Measurements from ENCODE around the gene GNG13. TPM values are rescaled to one million over a fixed set of nuclear protein-coding genes. Genes with fewer than 3 reads are reported as not detected.

GNG13 gene
- total RNA-seq, 6 experiments from 2014 or later: not detected

DNA sequence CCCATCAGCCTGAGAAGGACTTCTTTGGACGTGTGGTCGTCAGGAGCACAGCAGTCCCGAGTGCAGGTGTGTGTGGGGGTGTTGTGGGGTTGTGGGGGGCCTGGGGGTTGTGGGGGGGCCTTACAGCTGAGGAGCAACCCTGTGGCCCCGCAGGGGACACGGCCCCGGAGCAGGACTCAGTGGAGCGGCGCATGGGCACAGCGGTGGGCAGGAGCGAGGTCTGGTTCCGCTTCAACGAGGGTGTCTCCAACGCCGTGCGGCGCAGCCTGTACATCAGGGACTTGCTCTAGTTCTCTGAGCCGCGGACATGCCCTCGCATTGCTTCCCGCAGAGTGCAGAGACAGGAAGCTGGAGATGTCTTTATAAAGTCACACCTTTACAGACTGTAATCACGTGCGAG is 2.8 kb downstream of the GNG13 start:
- Histone ChIP-seq H3K27ac (no peak overlapping the region), H3K4me3 (no peak overlapping the region), H3K36me3 (no peaks in the 10 kb centered on the region), H3K9me3 (no peaks in the 10 kb centered on the region), H3K27me3 (no peaks in the 10 kb centered on the region), H3K4me1 (no peaks in the 10 kb centered on the region)
- intact Hi-C loops (cut with DNase I): no loop called here
- 100% methylated on average over 6 of the region's 22 CpGs for WGBS (ENCODE audit: insufficient coverage, low coverage, low lambda C conversion rate, missing lambda C conversion rate)
- no peak for DNase-seq
- TF ChIP-seq, protein P1, sequence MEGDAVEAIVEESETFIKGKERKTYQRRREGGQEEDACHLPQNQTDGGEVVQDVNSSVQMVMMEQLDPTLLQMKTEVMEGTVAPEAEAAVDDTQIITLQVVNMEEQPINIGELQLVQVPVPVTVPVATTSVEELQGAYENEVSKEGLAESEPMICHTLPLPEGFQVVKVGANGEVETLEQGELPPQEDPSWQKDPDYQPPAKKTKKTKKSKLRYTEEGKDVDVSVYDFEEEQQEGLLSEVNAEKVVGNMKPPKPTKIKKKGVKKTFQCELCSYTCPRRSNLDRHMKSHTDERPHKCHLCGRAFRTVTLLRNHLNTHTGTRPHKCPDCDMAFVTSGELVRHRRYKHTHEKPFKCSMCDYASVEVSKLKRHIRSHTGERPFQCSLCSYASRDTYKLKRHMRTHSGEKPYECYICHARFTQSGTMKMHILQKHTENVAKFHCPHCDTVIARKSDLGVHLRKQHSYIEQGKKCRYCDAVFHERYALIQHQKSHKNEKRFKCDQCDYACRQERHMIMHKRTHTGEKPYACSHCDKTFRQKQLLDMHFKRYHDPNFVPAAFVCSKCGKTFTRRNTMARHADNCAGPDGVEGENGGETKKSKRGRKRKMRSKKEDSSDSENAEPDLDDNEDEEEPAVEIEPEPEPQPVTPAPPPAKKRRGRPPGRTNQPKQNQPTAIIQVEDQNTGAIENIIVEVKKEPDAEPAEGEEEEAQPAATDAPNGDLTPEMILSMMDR (IDR thresholded peaks at IDR 0.05): no peak
- no peak for TF ChIP-seq POLR2A (IDR thresholded peaks at IDR 0.05)
- no peak for ATAC-seq

DNA sequence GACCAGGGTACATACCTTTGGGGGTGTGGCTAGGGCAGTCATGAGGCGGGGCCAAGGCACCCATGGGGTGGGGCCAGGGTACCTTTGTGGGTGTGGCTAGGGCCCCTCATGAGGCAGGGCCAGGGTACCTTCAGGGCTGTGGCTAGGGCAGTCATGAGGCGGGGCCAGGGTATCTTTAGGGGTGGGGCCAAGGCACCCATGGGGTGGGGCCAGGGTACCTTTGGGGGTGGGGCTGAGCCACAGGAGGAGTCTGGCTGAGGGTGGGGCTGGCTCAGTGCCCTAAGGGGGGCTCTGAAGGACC is 3.5 kb downstream of the GNG13 start:
- ATAC-seq (no peak), DNase-seq (no peak)
- no peaks in the 10 kb centered on the region for H3K27me3 ChIP-seq
- H3K36me3 ChIP-seq: no peaks in the 10 kb centered on the region
- WGBS (ENCODE audit: insufficient coverage, low coverage, low lambda C conversion rate, missing lambda C conversion rate): no CpG with 5 or more reads among the region's 2 CpGs
- intact Hi-C loops (cut with DNase I): no loop called here
- no peaks in the 10 kb centered on the region for H3K9me3 ChIP-seq
- no peak overlapping the region for H3K27ac ChIP-seq
- TF ChIP-seq, protein P1 (IDR thresholded peaks at IDR 0.05): no peak
- TF ChIP-seq POLR2A (IDR thresholded peaks at IDR 0.05): no peak
- H3K4me3 ChIP-seq: no peak overlapping the region
- H3K4me1 ChIP-seq: no peaks in the 10 kb centered on the region

DNA sequence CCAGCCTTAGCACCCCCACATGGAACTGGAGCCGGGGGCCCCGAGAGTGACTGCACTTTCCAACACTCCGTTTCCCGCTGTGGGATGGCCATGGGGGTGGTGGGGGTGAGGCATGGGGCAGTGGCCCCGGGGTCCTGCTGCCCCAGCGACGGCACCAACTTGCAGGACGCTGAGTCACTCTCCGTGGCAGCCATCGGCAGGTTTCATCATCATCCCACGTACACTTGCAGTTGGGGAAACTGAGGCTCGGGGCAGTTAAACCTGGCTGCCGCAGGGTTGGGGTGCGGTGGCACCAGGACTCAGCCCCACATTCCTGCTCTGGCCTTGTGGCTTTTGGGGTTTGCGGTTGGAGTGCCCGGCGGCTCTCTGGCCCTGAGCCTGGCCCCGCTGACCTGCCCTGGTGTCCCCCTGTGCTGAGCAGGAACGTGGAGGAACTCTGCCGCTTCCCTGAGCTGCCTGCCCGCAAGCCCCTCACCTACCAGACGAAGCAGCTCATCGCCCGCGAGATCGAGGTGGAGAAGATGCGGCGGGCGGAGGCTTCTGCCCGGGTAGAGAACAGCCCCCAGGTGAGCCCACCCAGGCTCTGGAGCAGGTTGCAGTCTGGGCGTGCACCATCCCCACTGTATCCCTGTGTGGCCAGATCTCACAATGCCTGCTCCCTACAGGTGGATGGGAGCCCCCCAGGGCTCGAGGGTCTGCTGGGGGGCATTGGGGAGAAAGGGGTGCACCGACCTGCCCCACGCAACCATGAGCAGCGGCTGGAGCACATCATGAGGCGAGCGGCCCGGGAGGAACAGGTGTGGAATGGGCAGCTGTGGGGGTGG is 4.0 kb downstream of the GNG13 start:
- no peak overlapping the region for H3K27ac ChIP-seq
- TF ChIP-seq, protein P1 (IDR thresholded peaks at IDR 0.05): no peak
- no peak for TF ChIP-seq POLR2A (IDR thresholded peaks at IDR 0.05)
- H3K36me3 ChIP-seq: no peaks in the 10 kb centered on the region
- no peak overlapping the region for H3K4me3 ChIP-seq
- ATAC-seq (no peak), DNase-seq (no peak)
- H3K27me3 ChIP-seq: no peaks in the 10 kb centered on the region
- H3K4me1 ChIP-seq: no peaks in the 10 kb centered on the region
- intact Hi-C loops (cut with DNase I): no loop called here
- WGBS (ENCODE audit: insufficient coverage, low coverage, low lambda C conversion rate, missing lambda C conversion rate): 94% methylated on average over 13 of the region's 38 CpGs
- H3K9me3 ChIP-seq: no peaks in the 10 kb centered on the region

GRCh38 chr16:795580-796229 is 4.8 kb downstream of the GNG13 start:
- DNase-seq (no peak), ATAC-seq (no peak)
- TF ChIP-seq, protein P1 (IDR thresholded peaks at IDR 0.05): no peak
- TF ChIP-seq POLR2A (IDR thresholded peaks at IDR 0.05): no peak
- H3K36me3 ChIP-seq: no peaks in the 10 kb centered on the region
- no peaks in the 10 kb centered on the region for H3K27me3 ChIP-seq
- 65% methylated on average over 13 of the region's 33 CpGs for WGBS (ENCODE audit: insufficient coverage, low coverage, low lambda C conversion rate, missing lambda C conversion rate)
- H3K27ac ChIP-seq: no peak overlapping the region
- intact Hi-C loops (cut with DNase I): no loop called here
- H3K4me1 ChIP-seq: no peaks in the 10 kb centered on the region
- no peak overlapping the region for H3K4me3 ChIP-seq
- H3K9me3 ChIP-seq: no peaks in the 10 kb centered on the region

Data from right lobe of liver (tissue), 6 donors.